ENCODE measurements around the gene CAMK4. TPM values are rescaled to one million over a fixed set of nuclear protein-coding genes. Genes with fewer than 3 reads are reported as not detected.

CAMK4 gene
- total and polyA plus RNA-seq, 2 of the 8 experiments (the other 6 are each of a cell fraction or from before 2014, with no cell fraction given) = 1.8 to 8.3 TPM

DNA sequence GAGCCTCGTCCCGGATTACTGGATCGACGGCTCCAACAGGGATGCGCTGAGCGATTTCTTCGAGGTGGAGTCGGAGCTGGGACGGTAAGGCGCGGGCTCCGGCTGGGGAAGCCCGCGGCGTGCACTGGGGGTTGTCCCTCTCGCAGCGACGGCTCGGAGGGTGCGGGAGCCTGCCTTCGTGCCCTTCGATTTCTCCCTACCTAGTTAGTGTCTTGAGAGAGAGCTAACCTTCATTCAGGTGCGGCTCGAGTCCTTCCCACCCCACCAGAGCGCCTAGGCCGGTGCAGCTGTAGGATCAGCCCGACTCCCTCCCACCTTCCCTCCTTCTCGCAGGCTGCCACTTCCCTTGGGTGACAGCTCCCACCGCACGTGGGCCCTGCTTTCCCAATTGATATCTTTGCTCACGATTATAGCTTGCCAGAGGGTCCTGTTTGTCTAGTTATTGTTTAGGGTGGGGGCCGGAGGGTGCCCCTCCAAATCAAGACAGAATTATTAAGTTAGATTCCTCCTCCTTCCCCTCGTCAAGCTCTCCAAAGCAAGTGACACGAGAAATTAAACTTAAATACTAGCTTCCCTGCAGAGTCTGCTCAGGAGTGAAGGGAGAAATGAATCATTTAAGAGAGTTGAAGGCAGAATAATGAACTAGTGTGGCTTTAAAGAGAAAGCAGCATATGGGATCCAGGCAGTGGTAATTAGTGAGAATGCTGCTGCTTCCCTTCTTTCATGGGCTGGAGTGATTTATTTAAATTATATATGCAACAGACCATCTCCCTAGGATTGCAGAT, 569 bp downstream of the CAMK4 start (continued):
- TF ChIP-seq, protein P1, sequence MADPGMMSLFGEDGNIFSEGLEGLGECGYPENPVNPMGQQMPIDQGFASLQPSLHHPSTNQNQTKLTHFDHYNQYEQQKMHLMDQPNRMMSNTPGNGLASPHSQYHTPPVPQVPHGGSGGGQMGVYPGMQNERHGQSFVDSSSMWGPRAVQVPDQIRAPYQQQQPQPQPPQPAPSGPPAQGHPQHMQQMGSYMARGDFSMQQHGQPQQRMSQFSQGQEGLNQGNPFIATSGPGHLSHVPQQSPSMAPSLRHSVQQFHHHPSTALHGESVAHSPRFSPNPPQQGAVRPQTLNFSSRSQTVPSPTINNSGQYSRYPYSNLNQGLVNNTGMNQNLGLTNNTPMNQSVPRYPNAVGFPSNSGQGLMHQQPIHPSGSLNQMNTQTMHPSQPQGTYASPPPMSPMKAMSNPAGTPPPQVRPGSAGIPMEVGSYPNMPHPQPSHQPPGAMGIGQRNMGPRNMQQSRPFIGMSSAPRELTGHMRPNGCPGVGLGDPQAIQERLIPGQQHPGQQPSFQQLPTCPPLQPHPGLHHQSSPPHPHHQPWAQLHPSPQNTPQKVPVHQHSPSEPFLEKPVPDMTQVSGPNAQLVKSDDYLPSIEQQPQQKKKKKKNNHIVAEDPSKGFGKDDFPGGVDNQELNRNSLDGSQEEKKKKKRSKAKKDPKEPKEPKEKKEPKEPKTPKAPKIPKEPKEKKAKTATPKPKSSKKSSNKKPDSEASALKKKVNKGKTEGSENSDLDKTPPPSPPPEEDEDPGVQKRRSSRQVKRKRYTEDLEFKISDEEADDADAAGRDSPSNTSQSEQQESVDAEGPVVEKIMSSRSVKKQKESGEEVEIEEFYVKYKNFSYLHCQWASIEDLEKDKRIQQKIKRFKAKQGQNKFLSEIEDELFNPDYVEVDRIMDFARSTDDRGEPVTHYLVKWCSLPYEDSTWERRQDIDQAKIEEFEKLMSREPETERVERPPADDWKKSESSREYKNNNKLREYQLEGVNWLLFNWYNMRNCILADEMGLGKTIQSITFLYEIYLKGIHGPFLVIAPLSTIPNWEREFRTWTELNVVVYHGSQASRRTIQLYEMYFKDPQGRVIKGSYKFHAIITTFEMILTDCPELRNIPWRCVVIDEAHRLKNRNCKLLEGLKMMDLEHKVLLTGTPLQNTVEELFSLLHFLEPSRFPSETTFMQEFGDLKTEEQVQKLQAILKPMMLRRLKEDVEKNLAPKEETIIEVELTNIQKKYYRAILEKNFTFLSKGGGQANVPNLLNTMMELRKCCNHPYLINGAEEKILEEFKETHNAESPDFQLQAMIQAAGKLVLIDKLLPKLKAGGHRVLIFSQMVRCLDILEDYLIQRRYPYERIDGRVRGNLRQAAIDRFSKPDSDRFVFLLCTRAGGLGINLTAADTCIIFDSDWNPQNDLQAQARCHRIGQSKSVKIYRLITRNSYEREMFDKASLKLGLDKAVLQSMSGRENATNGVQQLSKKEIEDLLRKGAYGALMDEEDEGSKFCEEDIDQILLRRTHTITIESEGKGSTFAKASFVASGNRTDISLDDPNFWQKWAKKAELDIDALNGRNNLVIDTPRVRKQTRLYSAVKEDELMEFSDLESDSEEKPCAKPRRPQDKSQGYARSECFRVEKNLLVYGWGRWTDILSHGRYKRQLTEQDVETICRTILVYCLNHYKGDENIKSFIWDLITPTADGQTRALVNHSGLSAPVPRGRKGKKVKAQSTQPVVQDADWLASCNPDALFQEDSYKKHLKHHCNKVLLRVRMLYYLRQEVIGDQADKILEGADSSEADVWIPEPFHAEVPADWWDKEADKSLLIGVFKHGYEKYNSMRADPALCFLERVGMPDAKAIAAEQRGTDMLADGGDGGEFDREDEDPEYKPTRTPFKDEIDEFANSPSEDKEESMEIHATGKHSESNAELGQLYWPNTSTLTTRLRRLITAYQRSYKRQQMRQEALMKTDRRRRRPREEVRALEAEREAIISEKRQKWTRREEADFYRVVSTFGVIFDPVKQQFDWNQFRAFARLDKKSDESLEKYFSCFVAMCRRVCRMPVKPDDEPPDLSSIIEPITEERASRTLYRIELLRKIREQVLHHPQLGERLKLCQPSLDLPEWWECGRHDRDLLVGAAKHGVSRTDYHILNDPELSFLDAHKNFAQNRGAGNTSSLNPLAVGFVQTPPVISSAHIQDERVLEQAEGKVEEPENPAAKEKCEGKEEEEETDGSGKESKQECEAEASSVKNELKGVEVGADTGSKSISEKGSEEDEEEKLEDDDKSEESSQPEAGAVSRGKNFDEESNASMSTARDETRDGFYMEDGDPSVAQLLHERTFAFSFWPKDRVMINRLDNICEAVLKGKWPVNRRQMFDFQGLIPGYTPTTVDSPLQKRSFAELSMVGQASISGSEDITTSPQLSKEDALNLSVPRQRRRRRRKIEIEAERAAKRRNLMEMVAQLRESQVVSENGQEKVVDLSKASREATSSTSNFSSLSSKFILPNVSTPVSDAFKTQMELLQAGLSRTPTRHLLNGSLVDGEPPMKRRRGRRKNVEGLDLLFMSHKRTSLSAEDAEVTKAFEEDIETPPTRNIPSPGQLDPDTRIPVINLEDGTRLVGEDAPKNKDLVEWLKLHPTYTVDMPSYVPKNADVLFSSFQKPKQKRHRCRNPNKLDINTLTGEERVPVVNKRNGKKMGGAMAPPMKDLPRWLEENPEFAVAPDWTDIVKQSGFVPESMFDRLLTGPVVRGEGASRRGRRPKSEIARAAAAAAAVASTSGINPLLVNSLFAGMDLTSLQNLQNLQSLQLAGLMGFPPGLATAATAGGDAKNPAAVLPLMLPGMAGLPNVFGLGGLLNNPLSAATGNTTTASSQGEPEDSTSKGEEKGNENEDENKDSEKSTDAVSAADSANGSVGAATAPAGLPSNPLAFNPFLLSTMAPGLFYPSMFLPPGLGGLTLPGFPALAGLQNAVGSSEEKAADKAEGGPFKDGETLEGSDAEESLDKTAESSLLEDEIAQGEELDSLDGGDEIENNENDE (IDR thresholded peaks at IDR 0.05; ENCODE audit: insufficient replicate concordance, low read length) = no peak
- TF ChIP-seq NANOG (IDR thresholded peaks at IDR 0.05; ENCODE audit: insufficient read depth, low read depth, low read length, poor library complexity, severe bottlenecking) = no peak
- no peak for TF ChIP-seq CTBP2 (IDR thresholded peaks at IDR 0.05; ENCODE audit: borderline replicate concordance, insufficient read depth, insufficient read length, low read length)
- TF ChIP-seq, protein P2, sequence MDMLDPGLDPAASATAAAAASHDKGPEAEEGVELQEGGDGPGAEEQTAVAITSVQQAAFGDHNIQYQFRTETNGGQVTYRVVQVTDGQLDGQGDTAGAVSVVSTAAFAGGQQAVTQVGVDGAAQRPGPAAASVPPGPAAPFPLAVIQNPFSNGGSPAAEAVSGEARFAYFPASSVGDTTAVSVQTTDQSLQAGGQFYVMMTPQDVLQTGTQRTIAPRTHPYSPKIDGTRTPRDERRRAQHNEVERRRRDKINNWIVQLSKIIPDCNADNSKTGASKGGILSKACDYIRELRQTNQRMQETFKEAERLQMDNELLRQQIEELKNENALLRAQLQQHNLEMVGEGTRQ (IDR thresholded peaks at IDR 0.05; ENCODE audit: low read length) = no peak
- TF ChIP-seq SIX5 (IDR thresholded peaks at IDR 0.05; ENCODE audit: low read depth, low read length) = no peak
- TF ChIP-seq CBX8 (IDR thresholded peaks at IDR 0.05; ENCODE audit: borderline replicate concordance, low read depth, low read length) = no peak
- TF ChIP-seq SP4 (IDR thresholded peaks at IDR 0.05; ENCODE audit: low read length) = no peak
- no peak for TF ChIP-seq CEBPB (IDR thresholded peaks at IDR 0.05; ENCODE audit: low read depth, low read length)
- no peak for TF ChIP-seq POU5F1 (IDR thresholded peaks at IDR 0.05; ENCODE audit: low read depth, low read length)

Data from H1 (cell line).